Measurements from ENCODE around the gene ZNF552. TPM values are rescaled to one million over a fixed set of nuclear protein-coding genes. Genes with fewer than 3 reads are reported as not detected.
"Not testable (repeated sequence)": the region's sequence is repeated elsewhere in the genome, so short reads cannot be mapped to it uniquely, and the experiment has no call there.

ZNF552 gene
- total and polyA plus RNA-seq, 4 donors = 3.4 to 11.6 (median 7.9) TPM

DNA sequence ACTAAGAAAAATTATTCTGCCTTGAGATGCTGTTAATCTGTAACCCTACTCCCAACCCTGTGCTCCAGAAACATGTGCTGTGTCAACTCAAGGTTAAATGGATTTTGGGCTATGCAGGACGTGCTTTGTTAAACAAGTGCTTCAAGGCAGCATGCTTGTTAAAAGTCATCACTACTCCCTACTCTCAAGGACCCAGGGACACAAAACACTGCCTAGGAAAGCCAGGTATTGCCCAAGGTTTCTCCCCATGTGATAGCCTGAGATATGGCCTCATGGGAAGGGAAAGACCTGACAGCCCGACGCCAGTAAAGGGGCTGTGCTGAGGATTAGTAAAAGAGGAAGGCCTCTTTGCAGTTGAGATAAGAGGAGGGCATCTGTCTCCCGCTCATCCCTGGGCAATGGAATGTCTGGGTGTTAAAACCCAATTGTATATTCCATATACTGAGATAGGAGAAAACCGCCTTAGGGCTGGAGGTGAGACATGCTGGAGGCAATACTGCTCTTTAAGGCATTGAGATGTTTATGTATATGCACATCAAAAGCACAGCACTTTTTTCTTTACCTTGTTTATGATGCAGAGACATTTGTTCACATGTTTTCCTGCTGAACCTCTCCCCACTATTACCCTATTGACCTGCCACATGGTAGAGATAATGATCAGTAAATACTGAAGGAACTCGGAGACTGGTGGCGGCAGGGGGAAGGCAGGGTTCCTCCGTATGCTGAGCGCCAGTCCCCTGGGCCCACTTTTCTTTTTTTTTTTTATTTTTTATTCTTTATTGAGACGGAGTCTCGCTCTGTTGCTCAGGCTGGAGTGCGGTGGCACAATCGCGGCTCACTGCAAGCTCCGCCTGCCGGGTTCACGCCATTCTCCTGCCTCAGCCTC, 4.1 kb downstream of the ZNF552 start:
- not testable (repeated sequence) for H3K4me3 ChIP-seq (ENCODE audit: low read depth, low read length); H3K9me3 ChIP-seq (ENCODE audit: control insufficient read depth, insufficient read depth, low read length); DNase-seq (ENCODE audit: low read depth in 4 of 6, low spot score in 6 of 6); H3K27me3 ChIP-seq (ENCODE audit: control insufficient read depth, insufficient read depth, low read length); H3K27ac ChIP-seq (ENCODE audit: low read depth, low read length)
- WGBS (ENCODE audit: insufficient coverage) = 89% methylated on average over 9 of the region's 17 CpGs
- Histone ChIP-seq H3K36me3 (ENCODE audit: control insufficient read depth, insufficient read depth, low read length) (peaks cover 29% of the 10 kb centered on the region), H3K4me1 (ENCODE audit: control insufficient read depth, insufficient read depth, low read length) (peaks cover 16% of the 10 kb centered on the region)

DNA sequence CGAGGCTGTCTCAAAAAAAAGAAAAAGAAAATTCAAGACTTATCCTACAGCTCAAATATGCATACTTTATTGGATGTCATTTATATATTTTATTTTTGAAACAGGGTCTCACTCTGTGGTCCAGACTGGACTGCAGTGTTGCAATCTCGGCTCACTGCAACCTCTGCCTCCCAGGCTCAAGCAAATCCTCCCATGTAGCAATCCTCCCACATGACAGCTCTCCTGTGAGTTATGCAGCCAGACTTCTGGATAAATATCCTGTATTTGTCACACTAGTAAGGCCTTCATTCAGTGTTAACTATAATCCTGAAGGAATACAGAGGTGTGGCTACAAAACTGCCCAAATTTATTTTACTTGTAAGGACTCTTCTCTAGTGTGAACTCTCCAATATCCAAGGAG, 7.2 kb downstream of the ZNF552 start:
- Histone ChIP-seq H3K36me3 (ENCODE audit: control insufficient read depth, insufficient read depth, low read length) (peaks cover 29% of the 10 kb centered on the region), H3K27ac (ENCODE audit: low read depth, low read length) (no peak overlapping the region)
- WGBS (ENCODE audit: insufficient coverage) = 100% methylated on average over 1 of the region's 2 CpGs

DNA sequence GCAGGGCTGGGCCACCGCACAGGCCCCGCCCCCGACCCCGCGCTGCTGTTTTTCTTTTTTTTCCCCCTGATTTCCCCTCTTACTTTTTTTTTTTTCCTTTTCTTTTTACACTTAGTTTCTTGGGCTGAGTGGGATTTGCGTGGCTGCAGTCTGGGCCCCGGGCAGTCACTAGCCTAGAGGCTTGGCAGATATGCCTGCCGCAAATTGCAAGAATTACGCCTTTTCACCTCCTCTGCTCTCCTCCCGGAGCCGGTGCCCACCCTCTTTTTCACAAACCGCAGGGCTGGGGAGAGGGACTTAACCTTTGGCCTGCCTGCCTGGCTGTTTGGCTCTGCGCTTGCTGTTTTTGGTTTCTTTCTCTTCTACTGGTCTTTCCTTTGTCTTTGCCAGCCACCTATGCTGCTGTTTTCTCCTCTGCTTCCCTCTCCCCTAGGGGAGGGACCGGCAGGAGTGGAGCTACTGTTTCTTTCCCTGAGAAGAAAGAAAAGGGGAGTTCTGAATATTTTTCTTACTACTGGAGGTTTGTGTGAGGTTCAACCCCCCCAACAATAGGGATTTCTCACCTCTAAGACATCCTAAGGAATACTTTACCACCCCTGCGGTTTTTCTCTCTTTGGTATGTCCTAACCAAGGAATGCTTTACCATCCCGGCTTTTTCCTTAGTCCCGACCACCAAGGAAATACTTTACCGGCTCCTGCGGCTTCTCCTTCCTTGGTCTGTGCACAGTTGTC, 11.0 kb downstream of the ZNF552 start:
- Histone ChIP-seq H3K4me3 (ENCODE audit: low read depth, low read length) (peak overlapping the region; percentile 65), H3K27me3 (ENCODE audit: control insufficient read depth, insufficient read depth, low read length) (no peaks in the 10 kb centered on the region), H3K9me3 (ENCODE audit: control insufficient read depth, insufficient read depth, low read length) (no peaks in the 10 kb centered on the region), H3K4me1 (ENCODE audit: control insufficient read depth, insufficient read depth, low read length) (peaks cover 12% of the 10 kb centered on the region), H3K36me3 (ENCODE audit: control insufficient read depth, insufficient read depth, low read length) (peaks cover 15% of the 10 kb centered on the region), H3K27ac (ENCODE audit: low read depth, low read length) (peak overlapping the region; percentile 89)
- 4% methylated on average over 18 of the region's 19 CpGs for WGBS (ENCODE audit: insufficient coverage)
- DNase-seq (ENCODE audit: low read depth in 4 of 6, low spot score in 6 of 6) = peak in 4 of 6 donors; percentile 20 to 89 (median 62)

More for the DNA sequence above, 7.2 kb downstream of the ZNF552 start:
- H3K9me3 ChIP-seq (ENCODE audit: control insufficient read depth, insufficient read depth, low read length) = no peaks in the 10 kb centered on the region
- no peaks in the 10 kb centered on the region for H3K27me3 ChIP-seq (ENCODE audit: control insufficient read depth, insufficient read depth, low read length)
- H3K4me3 ChIP-seq (ENCODE audit: low read depth, low read length) = no peak overlapping the region
- H3K4me1 ChIP-seq (ENCODE audit: control insufficient read depth, insufficient read depth, low read length) = peaks cover 9% of the 10 kb centered on the region
- no peak for DNase-seq (ENCODE audit: low read depth in 4 of 6, low spot score in 6 of 6)

DNA sequence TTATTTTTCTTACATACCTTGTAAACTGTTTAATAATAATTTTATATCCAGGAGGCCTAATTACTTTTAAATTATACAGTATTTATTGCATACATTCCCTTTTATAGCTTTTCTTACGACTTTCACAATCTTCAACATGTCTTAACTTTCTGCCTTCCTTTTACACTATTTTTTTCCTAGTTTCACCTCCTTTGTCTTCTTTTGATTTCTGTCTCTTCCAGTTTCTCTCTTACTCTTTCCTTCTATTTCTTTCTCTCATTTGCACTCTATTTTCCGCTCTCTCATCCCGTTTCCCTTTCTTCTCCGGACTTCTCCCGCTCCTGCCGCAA, 11.5 kb downstream of the ZNF552 start:
- 1% methylated on average over 6 of the region's 6 CpGs for WGBS (ENCODE audit: insufficient coverage)
- H3K36me3 ChIP-seq (ENCODE audit: control insufficient read depth, insufficient read depth, low read length) = peaks cover 17% of the 10 kb centered on the region
- H3K4me3 ChIP-seq (ENCODE audit: low read depth, low read length) = peak overlapping the region; percentile 65
- no peak for DNase-seq (ENCODE audit: low read depth in 4 of 6, low spot score in 6 of 6)
- H3K9me3 ChIP-seq (ENCODE audit: control insufficient read depth, insufficient read depth, low read length) = no peaks in the 10 kb centered on the region
- H3K4me1 ChIP-seq (ENCODE audit: control insufficient read depth, insufficient read depth, low read length) = peaks cover 12% of the 10 kb centered on the region
- peak overlapping the region; percentile 89 for H3K27ac ChIP-seq (ENCODE audit: low read depth, low read length)
- H3K27me3 ChIP-seq (ENCODE audit: control insufficient read depth, insufficient read depth, low read length) = no peaks in the 10 kb centered on the region

DNA sequence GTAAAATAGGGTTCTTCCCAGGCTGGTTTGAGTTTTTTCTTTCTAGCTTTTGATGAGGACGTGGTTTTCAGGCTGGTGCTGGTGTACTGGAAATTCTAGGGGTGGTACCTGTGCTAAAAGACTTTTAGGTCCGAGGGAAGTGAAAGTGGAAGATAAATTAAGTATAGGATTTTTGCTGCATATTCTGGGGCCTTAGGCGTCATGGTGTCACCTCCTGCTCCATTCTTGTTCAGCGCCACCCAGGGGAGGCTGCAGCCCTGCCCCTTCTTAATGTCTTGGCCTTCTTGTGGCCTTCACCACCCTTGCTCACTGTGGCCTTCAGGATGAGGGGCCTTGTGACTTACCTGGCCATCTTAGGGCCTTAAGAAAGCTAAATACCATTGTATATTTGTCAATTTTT, 12.4 kb downstream of the ZNF552 start:
- no peak overlapping the region for H3K27ac ChIP-seq (ENCODE audit: low read depth, low read length)
- peaks cover 12% of the 10 kb centered on the region for H3K4me1 ChIP-seq (ENCODE audit: control insufficient read depth, insufficient read depth, low read length)

DNA sequence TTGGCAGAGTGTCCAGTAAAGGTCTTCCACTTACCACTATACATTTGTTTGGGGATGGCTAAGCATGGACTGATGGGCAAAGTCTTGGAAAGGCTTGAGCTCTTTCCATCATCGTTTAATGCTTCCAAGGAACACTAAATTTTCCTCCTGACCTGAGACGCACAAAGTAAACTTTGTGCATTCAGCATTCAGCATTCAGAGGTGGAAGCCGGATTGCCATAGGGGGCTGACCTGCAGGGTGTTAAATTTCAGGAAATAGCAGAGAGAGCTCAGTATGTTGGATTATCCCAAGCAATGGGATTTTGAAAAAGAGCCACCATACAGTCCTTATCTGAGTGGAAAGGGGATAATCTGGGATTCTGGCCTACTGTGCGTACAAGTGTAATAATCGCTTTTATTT, 14.0 kb downstream of the ZNF552 start:
- no peak overlapping the region for H3K4me3 ChIP-seq (ENCODE audit: low read depth, low read length)

More for the DNA sequence above, 12.4 kb downstream of the ZNF552 start:
- Histone ChIP-seq H3K27me3 (ENCODE audit: control insufficient read depth, insufficient read depth, low read length) (no peaks in the 10 kb centered on the region), H3K36me3 (ENCODE audit: control insufficient read depth, insufficient read depth, low read length) (peaks cover 18% of the 10 kb centered on the region), H3K4me3 (ENCODE audit: low read depth, low read length) (no peak overlapping the region), H3K9me3 (ENCODE audit: control insufficient read depth, insufficient read depth, low read length) (no peaks in the 10 kb centered on the region)
- no peak for DNase-seq (ENCODE audit: low read depth in 4 of 6, low spot score in 6 of 6)
- WGBS (ENCODE audit: insufficient coverage) = 79% methylated on average over 4 of the region's 4 CpGs

DNA sequence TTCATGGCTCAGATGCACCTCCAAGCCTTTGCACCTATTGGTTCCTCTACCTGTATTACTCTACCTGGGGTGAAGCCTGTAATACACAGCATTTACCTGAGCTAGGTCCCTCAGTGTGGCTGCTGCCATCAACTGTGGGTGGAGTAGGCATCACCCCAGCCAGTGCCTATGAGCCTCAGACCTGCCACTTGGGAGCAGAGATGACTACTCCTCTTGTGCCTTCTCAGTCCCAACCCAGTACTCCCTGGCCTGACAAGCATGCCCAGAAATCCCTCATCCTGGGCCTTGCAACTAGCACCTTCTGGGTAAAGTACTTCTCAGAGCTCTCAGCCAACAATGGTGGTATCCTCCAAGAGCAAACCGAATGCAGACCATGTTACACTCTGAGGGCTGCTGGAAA, 18.1 kb downstream of the ZNF552 start:
- WGBS (ENCODE audit: insufficient coverage) = 80% methylated on average over 1 of the region's 1 CpG
- not testable (repeated sequence) for H3K27me3 ChIP-seq (ENCODE audit: control insufficient read depth, insufficient read depth, low read length); H3K4me3 ChIP-seq (ENCODE audit: low read depth, low read length); DNase-seq (ENCODE audit: low read depth in 4 of 6, low spot score in 6 of 6); H3K27ac ChIP-seq (ENCODE audit: low read depth, low read length); H3K4me1 ChIP-seq (ENCODE audit: control insufficient read depth, insufficient read depth, low read length); H3K9me3 ChIP-seq (ENCODE audit: control insufficient read depth, insufficient read depth, low read length)
- peaks cover 23% of the 10 kb centered on the region for H3K36me3 ChIP-seq (ENCODE audit: control insufficient read depth, insufficient read depth, low read length)

More for the DNA sequence above, 14.0 kb downstream of the ZNF552 start:
- no peak overlapping the region for H3K27ac ChIP-seq (ENCODE audit: low read depth, low read length)
- peaks cover 12% of the 10 kb centered on the region for H3K36me3 ChIP-seq (ENCODE audit: control insufficient read depth, insufficient read depth, low read length)
- DNase-seq (ENCODE audit: low read depth in 4 of 6, low spot score in 6 of 6) = no peak
- 20% methylated on average over 1 of the region's 5 CpGs for WGBS (ENCODE audit: insufficient coverage)
- H3K4me1 ChIP-seq (ENCODE audit: control insufficient read depth, insufficient read depth, low read length) = peaks cover 12% of the 10 kb centered on the region
- no peaks in the 10 kb centered on the region for H3K9me3 ChIP-seq (ENCODE audit: control insufficient read depth, insufficient read depth, low read length)
- no peaks in the 10 kb centered on the region for H3K27me3 ChIP-seq (ENCODE audit: control insufficient read depth, insufficient read depth, low read length)

DNA sequence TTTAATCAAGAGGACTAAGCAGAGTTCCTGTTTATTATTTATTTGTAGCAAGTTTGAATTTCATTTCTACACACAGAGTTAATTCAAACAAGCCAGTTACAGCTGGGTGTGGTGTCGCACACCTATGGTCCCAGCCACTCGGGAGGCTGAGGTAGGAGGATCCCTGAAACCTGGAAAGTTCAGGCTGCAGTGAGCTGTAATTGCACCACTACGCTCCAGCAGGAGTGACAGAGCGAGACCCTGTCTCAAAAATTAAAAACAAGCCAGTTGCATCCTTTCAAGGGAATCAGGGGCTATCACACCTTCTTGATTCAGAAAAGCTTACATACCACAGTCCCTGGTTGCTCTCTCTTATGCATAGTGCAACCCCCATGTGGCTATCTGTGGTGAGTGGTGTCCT, 25.4 kb downstream of the ZNF552 start:
- WGBS (ENCODE audit: insufficient coverage) = 100% methylated on average over 4 of the region's 4 CpGs
- DNase-seq (ENCODE audit: low read depth in 4 of 6, low spot score in 6 of 6) = no peak
- no peaks in the 10 kb centered on the region for H3K4me1 ChIP-seq (ENCODE audit: control insufficient read depth, insufficient read depth, low read length)
- H3K36me3 ChIP-seq (ENCODE audit: control insufficient read depth, insufficient read depth, low read length) = peaks cover 43% of the 10 kb centered on the region
- H3K27ac ChIP-seq (ENCODE audit: low read depth, low read length) = no peak overlapping the region
- H3K4me3 ChIP-seq (ENCODE audit: low read depth, low read length) = no peak overlapping the region
- peaks cover 2% of the 10 kb centered on the region for H3K9me3 ChIP-seq (ENCODE audit: control insufficient read depth, insufficient read depth, low read length)
- no peaks in the 10 kb centered on the region for H3K27me3 ChIP-seq (ENCODE audit: control insufficient read depth, insufficient read depth, low read length)

DNA sequence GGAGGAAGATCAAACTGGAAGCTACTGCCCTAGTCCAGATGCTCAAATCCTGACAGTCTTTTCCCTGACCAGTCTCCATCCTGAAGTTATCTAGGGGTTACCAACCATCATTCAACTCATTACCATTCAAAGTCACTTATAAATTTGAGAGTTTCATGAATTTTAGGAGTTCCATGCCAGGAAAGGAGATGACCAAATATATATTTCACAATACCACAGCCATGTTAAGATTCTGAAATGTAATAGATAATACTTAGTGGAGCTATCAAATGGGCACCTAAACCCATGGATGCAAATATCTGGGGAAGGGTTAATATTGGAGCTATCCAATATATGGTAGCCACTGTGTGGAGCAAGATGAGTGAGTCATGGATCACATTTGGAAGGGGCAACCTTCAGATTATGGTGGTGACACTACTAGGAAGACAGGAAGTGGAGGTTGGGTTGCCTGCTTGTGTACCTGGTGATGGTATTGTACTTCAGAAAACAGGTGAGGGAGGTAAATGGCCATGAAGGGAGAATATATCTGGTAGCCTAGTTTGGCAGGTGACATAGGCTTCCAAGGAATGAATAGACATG, 26.5 kb downstream of the ZNF552 start:
- Histone ChIP-seq H3K4me1 (ENCODE audit: control insufficient read depth, insufficient read depth, low read length) (no peaks in the 10 kb centered on the region), H3K36me3 (ENCODE audit: control insufficient read depth, insufficient read depth, low read length) (peaks cover 42% of the 10 kb centered on the region), H3K27me3 (ENCODE audit: control insufficient read depth, insufficient read depth, low read length) (no peaks in the 10 kb centered on the region), H3K4me3 (ENCODE audit: low read depth, low read length) (no peak overlapping the region), H3K27ac (ENCODE audit: low read depth, low read length) (no peak overlapping the region), H3K9me3 (ENCODE audit: control insufficient read depth, insufficient read depth, low read length) (peaks cover 2% of the 10 kb centered on the region)
- no peak for DNase-seq (ENCODE audit: low read depth in 4 of 6, low spot score in 6 of 6)
